Nephron progenitor cell (in vitro differentiated cells): ENCODE measurements around the gene FBXO40.
A peak's percentile ranks its signal among the peaks of the same experiment; 100 is the strongest.

Experiments used
- DNase-seq: peaks from one replicate; pipeline ENCODE4 v3.0.0; 2021
- H3K27ac Mint-ChIP-seq: 2 replicates; pipeline ENCODE4 v1.8.0; 2021; ENCODE audit warnings: mild to moderate bottlenecking, moderate library complexity, mixed read lengths
- H3K27me3 Mint-ChIP-seq: 2 replicates; pipeline ENCODE4 v1.8.0; 2021; ENCODE audit warnings: mild to moderate bottlenecking, low read depth, mixed read lengths; ENCODE audit not compliant: poor library complexity
- H3K36me3 Mint-ChIP-seq: 2 replicates; pipeline ENCODE4 v1.8.0; 2021; ENCODE audit warnings: low read depth, mixed read lengths
- H3K4me1 Mint-ChIP-seq: 2 replicates; pipeline ENCODE4 v1.8.0; 2021; ENCODE audit warnings: mixed read lengths
- H3K4me3 Mint-ChIP-seq: 2 replicates; pipeline ENCODE4 v1.8.0; 2021; ENCODE audit warnings: mild to moderate bottlenecking, moderate library complexity, mixed read lengths
- H3K9me3 Mint-ChIP-seq: 2 replicates; pipeline ENCODE4 v1.8.0; 2021; ENCODE audit warnings: mild to moderate bottlenecking, moderate library complexity, mixed read lengths
- TF ChIP-seq, protein P1 (sequence below): fragments of 200-600 bp; sonication (generic); IDR thresholded peaks from 2 replicates; pipeline ENCODE4 v1.5.0; 2021; ENCODE audit warnings: antibody characterized with exemption

Gene FBXO40, protein sequence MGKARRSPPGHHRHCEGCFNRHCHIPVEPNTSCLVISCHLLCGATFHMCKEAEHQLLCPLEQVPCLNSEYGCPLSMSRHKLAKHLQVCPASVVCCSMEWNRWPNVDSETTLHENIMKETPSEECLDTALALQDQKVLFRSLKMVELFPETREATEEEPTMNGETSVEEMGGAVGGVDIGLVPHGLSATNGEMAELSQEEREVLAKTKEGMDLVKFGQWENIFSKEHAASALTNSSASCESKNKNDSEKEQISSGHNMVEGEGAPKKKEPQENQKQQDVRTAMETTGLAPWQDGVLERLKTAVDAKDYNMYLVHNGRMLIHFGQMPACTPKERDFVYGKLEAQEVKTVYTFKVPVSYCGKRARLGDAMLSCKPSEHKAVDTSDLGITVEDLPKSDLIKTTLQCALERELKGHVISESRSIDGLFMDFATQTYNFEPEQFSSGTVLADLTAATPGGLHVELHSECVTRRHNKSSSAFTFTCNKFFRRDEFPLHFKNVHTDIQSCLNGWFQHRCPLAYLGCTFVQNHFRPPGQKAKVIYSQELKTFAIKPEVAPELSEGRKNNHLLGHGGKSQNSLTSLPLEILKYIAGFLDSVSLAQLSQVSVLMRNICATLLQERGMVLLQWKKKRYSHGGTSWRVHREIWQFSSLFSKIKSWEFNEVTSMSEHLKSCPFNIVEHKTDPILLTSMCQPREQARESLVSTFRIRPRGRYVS

DNA sequence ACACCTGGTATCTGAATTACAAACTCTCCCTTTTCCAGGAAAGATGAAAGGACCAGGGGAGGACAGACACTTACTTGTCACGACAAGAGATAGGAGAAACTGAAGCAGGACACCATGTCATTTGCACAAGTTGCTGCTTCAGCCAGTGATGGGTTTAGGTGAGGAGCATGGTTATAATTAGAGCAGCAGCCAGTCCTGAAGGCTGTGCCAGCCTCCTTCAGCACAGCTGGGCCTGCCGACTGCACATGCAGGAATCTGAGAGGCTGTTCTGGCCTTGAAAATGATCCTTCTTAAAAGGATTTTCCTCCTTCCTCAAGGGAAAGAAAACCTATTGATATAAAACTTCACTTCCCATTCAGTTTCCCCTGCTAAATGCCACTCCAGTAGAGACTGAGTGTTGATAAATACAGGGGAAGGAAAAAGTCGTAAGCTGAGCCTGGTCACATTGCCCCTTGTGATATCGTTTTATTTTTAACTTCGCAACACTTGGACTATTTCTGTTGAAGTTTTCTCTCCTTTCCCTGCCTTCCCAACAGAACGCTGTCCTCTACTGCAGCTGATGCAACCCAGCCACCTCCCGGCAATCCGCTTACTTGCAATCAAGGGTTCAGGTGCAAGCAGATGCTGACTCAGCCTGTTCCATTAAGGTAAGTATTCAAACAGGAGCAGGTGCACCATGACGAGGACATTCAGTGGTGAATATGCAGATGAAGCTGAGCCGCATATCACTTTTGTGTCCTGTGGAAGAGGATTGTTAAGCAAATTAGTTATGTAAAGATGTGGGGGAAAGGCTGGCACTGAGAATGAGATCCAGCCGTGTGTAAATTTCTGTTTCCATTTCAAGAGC lies at the start of gene FBXO40:
Gene FBXO40, plus strand, starts transcription at position 524 of the 847 bp plus-strand sequence. CDS start 27,197 bp downstream, outside the sequence.
- Mint-ChIP-seq H3K4me1 (no peaks in the 10 kb centered on the region), H3K27ac (no peak within 1 kb of the TSS), H3K27me3 (peaks cover 21% of the 10 kb centered on the region), H3K9me3 (no peaks in the 10 kb centered on the region), H3K36me3 (no peaks in the 10 kb centered on the region), H3K4me3 (no peak within 1 kb of the TSS)
- DNase-seq = no peak
- TF ChIP-seq, protein P1, sequence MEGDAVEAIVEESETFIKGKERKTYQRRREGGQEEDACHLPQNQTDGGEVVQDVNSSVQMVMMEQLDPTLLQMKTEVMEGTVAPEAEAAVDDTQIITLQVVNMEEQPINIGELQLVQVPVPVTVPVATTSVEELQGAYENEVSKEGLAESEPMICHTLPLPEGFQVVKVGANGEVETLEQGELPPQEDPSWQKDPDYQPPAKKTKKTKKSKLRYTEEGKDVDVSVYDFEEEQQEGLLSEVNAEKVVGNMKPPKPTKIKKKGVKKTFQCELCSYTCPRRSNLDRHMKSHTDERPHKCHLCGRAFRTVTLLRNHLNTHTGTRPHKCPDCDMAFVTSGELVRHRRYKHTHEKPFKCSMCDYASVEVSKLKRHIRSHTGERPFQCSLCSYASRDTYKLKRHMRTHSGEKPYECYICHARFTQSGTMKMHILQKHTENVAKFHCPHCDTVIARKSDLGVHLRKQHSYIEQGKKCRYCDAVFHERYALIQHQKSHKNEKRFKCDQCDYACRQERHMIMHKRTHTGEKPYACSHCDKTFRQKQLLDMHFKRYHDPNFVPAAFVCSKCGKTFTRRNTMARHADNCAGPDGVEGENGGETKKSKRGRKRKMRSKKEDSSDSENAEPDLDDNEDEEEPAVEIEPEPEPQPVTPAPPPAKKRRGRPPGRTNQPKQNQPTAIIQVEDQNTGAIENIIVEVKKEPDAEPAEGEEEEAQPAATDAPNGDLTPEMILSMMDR = no peak

DNA sequence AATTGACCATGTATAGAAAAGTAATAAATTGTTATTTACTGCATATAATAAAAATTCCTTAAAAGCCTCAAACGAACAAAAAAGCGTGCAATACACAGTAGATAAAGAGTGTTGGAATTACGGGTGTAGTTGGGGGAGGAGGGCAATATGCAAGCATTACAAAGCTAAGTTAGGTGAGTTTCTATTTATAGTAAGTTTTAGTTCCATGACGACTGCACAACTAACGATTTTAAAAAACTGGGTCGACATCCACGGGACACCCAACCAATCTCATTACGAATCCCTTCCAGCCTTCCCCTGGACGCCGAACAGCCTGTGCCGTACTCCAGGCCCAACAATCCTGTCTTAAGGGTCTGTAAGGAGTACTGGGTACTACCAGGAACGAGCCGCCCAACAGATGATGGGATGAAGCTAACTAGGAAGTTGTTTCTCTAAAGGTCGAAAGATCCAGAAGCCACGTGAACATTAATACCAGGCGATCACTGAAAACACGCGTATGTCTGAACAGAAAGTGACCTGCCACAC lies 48.1 kb upstream of the FBXO40 start:
- Mint-ChIP-seq H3K27ac (peak overlapping the region; percentile 84), H3K9me3 (no peaks in the 10 kb centered on the region), H3K4me1 (peaks cover 27% of the 10 kb centered on the region), H3K36me3 (peaks cover 23% of the 10 kb centered on the region), H3K27me3 (peaks cover 4% of the 10 kb centered on the region), H3K4me3 (peak overlapping the region; percentile 94)
- TF ChIP-seq, protein P1 = no peak
- DNase-seq = no peak

DNA sequence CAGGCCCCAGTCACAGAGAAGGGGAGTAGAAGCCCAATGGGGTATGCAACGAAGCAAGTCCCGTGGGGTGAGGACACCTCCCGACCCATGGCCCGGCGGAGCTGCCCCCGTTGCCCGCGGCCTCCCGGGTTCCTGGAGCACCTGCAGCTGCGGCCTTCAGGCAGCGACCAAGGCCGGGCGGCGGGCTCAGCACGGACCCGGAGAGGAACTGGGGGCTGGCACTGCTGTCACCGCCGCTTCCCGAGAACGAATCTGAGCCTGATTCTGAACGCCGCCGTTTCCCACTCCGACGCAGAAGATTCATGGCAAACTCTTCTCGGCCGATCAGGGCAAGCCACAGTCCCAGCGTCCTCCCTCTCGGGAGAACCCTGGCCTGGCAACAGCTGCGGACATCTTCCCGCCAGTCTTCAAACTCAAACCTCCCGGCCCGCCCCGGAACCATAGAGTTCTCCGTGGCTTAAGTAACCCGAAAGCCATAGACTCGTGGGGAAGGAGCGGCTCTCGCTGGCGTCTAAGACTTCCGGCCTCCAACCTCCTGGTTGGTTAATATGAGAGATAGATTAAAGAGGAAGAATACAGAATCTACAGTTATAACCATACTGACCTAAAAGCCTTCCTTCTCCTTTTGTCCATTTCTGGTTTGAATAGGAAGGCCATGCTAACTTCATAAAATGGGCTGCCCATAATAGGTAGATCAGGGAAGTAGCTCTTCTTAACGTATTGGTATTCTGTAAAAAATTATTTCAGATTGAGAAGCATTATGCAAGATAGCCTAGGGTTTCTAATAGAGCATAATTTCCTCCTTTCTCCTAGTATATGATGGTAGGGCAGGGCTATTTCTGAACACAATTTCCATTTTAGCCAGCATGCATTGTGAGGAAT lies 47.4 kb upstream of the FBXO40 start, which contains the start of gene POLQ:
Gene POLQ, minus strand, starts transcription at position 415 of the 882 bp plus-strand sequence. Its CDS starts 111 bp downstream, at position 304.
- Mint-ChIP-seq H3K36me3 (peaks cover 17% of the 10 kb centered on the region), H3K27me3 (peaks cover 4% of the 10 kb centered on the region), H3K9me3 (no peaks in the 10 kb centered on the region), H3K4me1 (peaks cover 27% of the 10 kb centered on the region), H3K4me3 (peak within 1 kb of the TSS; percentile 94), H3K27ac (peak within 1 kb of the TSS; percentile 84)
- TF ChIP-seq, protein P1 = no peak
- DNase-seq = peak; percentile 79

GRCh38 chr3:121552379-121552778 lies 40.8 kb upstream of the FBXO40 start:
- H3K9me3 Mint-ChIP-seq = peaks cover 9% of the 10 kb centered on the region
- TF ChIP-seq, protein P1 = no peak
- no peak overlapping the region for H3K4me3 Mint-ChIP-seq
- no peak for DNase-seq
- no peak overlapping the region for H3K27ac Mint-ChIP-seq
- peaks cover 6% of the 10 kb centered on the region for H3K4me1 Mint-ChIP-seq
- H3K27me3 Mint-ChIP-seq = no peaks in the 10 kb centered on the region
- no peaks in the 10 kb centered on the region for H3K36me3 Mint-ChIP-seq

DNA sequence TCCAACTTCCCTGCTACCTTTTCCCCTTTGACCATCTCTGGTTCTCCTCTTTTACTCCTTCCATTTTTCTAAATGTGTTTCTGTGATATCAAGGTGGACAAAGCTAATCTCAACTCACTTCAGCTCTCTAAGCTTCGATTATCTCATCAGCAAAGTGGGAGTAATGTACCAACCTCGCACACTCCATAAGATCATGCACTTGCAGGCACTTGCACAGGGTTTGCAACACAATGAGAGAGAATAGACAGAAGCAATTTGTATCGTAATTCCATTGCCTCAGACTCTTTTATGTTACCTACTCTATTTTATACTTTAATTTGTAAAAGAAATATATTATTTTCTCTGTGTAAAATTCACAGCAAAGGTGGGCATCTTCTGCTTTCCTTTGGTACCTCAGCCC lies 40.4 kb upstream of the FBXO40 start:
- H3K36me3 Mint-ChIP-seq = no peaks in the 10 kb centered on the region
- H3K27me3 Mint-ChIP-seq = no peaks in the 10 kb centered on the region
- peaks cover 9% of the 10 kb centered on the region for H3K9me3 Mint-ChIP-seq
- H3K27ac Mint-ChIP-seq = no peak overlapping the region
- TF ChIP-seq, protein P1 = no peak
- DNase-seq = no peak
- no peak overlapping the region for H3K4me3 Mint-ChIP-seq
- H3K4me1 Mint-ChIP-seq = peaks cover 6% of the 10 kb centered on the region
